Right cardiac atrium (tissue), 5 donors: ENCODE measurements around the gene SLC16A8. TPM values are rescaled to one million over a fixed set of nuclear protein-coding genes. Genes with fewer than 3 reads are reported as not detected.

Source experiments
- ATAC-seq, 2 donors: fragments of 200-7000 bp; cut with Tn5 transposase; one replicate each; pipeline versions ENCODE4 v1.8.0 to v1.9.1; 2020; ENCODE audit warnings: moderate library complexity in 2 of 2, mild to moderate bottlenecking in 1 of 2
- DNase-seq, 3 donors: peaks; one replicate each; pipeline ENCODE4 v3.0.0-alpha.2; 2020
- H3K27ac ChIP-seq: one replicate; pipeline ENCODE4 v1.5.1; 2013; ENCODE audit warnings: mild to moderate bottlenecking, low read length, control low read depth, moderate library complexity
- H3K27me3 ChIP-seq: one replicate; pipeline ENCODE4 v1.6.1; 2013; ENCODE audit not compliant: control insufficient read depth, insufficient read depth
- H3K4me1 ChIP-seq: one replicate; pipeline ENCODE4 v1.6.1; 2013; ENCODE audit warnings: low read length; ENCODE audit not compliant: control insufficient read depth, insufficient read depth
- H3K4me3 ChIP-seq: one replicate; pipeline ENCODE4 v1.5.1; 2013; ENCODE audit warnings: low read length, control low read depth
- H3K9me3 ChIP-seq: one replicate; pipeline ENCODE4 v1.6.1; 2013; ENCODE audit warnings: low read length; ENCODE audit not compliant: control insufficient read depth
- WGBS: extraction: QIAGEN DNeasy Blood & Tissue Kit; methylation state at CpG from one replicate; pipeline ENCODE4 v1.1.7; 2013; 5-methylcytosine and 5-hydroxymethylcytosine counted together
- intact Hi-C, 4 donors: fragments of 100-400 bp; cut with DNase I; formaldehyde crosslinking; loops; one replicate each; pipeline versions ENCODE4 v1.11.0 to v1.14.0; 2022 to 2023
- polyA plus RNA-seq: library from polyadenylated mRNA; stranded (reverse); fragments of 200-250 nt; gene quantifications from one replicate; pipeline ENCODE4 v1.2.3, GENCODE V29; 2013
- total RNA-seq, 4 donors: library from RNA; stranded (reverse); fragmentation: NEBNext Ultra II Directional; extraction: Animal tissue kit (Norgen Biotek cat#: 25700); gene quantifications; one replicate each; pipeline ENCODE4 v1.2.1, GENCODE V29; 2021
- donor health status: healthy with polysubstance abuse.
- donor health status: DM: no; HTN: yes; CAD: no.
- donor health status: DM: no; HTN: no; CAD: no.
- donor health status: DM: no; HTN: yes; CAD: no; lungs with severe emphysema.
- donor health status: DM: yes; HTN: yes; CAD: no.

SLC16A8 gene
- total and polyA plus RNA-seq, 5 donors, result 0.41 to 0.68 (median 0.60) TPM; not detected in 1

DNA sequence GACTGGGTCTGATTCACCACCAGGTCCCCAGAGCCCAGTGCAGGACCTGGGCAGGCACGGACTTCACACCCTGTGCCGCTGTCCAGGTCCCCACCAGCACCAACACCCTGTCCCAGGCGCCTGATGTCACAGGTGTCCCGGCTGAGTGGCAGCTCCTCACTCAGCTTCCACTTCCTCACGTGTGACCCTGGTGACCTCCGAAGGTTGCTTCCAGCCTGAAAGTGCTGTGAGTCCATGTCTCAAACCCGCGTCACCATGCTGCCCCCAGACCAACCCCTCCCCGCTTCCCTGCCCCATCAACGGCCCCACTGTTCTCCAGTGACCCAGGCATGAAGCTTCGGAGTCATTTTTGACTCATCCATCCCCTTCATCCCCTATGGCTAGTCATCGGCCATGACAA, 52.5 kb downstream of the SLC16A8 start:
- ATAC-seq (no peak), DNase-seq (peak in 1 of 3 donors; percentile 28)
- intact Hi-C loops, result no loop called here
- H3K4me3 ChIP-seq, result no peak overlapping the region
- H3K9me3 ChIP-seq, result no peaks in the 10 kb centered on the region
- no peak overlapping the region for H3K27ac ChIP-seq
- 86% methylated on average over 12 of the region's 12 CpGs for WGBS
- H3K4me1 ChIP-seq, result peaks cover 12% of the 10 kb centered on the region
- H3K27me3 ChIP-seq, result no peaks in the 10 kb centered on the region

DNA sequence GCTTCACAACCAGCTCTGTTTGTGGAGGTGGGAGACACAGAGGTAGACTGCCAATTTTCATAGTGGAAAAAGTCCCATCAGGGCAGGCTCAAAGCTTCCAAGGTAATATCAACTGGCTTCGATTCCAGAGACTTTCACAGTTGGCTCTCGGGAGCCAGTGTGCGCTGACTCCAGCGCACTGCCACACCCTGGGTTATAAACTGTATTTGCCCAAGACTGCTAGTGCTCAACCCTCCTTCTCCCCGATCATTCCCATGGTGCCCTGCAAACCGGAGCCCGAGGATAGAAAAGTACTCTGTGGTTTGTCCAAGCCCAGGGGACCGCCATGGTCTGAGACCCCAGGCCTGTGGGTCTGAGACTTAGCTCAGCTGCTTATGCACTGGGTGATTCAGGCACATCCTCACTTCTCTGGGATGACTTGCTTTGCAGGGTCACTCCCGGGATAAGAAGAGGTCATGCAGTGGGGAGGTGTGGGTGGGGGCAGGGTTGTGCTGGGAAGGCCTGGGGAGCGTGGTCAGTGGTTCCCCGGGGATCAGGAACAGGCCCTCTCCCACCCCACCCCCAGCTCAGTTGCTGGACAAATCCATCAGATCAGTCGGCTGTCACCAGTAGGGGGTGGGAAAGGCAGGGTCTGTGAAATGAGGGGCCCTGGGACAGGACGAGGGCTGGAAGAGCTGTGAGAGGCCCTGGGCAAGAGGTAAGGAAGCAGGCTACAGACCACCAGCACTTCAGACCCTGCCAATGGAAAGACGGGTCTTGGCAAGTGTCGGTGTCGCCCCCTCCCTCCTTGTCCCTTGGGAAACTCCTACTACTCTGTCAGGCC, 53.5 kb downstream of the SLC16A8 start:
- peaks cover 12% of the 10 kb centered on the region for H3K4me1 ChIP-seq
- peak in 1 of 3 donors; percentile 42 for DNase-seq
- WGBS, result 70% methylated on average over 16 of the region's 16 CpGs
- H3K27me3 ChIP-seq, result no peaks in the 10 kb centered on the region
- intact Hi-C loops, result no loop called here
- H3K4me3 ChIP-seq, result no peak overlapping the region
- no peaks in the 10 kb centered on the region for H3K9me3 ChIP-seq
- no peak overlapping the region for H3K27ac ChIP-seq
- ATAC-seq, result no peak

DNA sequence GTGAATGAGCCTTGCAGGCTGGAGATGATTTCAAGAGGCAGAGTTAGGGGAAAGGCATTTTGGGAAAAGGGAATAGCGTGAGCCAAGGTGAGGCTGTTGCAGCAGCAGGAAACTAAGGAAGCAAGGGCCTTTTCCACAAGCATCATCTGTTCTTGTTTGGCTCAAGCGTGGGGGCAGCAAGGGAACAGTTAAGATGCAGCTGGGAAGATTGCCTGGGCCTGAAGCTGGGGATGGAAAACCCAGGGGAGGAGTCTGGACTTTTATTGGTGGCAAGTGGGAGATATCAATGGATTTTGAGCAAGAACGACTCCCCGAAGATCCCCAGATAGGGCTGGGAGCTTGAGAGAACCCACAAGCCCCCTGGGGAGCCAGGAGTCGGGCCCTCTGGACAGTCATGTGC, 54.1 kb downstream of the SLC16A8 start:
- Histone ChIP-seq H3K4me1 (peaks cover 12% of the 10 kb centered on the region), H3K27ac (no peak overlapping the region), H3K27me3 (no peaks in the 10 kb centered on the region), H3K9me3 (no peaks in the 10 kb centered on the region), H3K4me3 (no peak overlapping the region)
- WGBS, result 64% methylated on average over 5 of the region's 5 CpGs
- intact Hi-C loops, result no loop called here
- DNase-seq (peak in 1 of 3 donors; percentile 27), ATAC-seq (no peak)

DNA sequence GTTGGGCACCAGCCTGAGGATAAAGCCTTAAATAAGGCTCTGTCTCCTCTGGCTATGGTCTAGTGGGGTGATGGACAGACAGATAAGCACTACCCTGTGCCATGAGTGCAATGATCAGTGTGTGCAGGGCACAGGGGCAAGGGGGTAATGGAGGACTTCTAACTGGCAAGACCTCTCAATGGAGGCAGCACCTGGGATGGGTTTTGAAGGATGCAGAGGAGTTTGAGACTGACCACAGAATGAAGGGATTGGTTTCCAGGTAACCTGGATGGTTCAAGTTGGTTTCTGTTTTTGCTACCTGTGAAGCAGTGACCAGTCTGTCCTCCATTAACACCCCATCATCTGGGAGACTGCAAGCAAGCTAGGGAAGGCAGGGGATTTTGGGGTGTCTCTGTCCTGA, 54.6 kb downstream of the SLC16A8 start:
- H3K4me3 ChIP-seq, result no peak overlapping the region

DNA sequence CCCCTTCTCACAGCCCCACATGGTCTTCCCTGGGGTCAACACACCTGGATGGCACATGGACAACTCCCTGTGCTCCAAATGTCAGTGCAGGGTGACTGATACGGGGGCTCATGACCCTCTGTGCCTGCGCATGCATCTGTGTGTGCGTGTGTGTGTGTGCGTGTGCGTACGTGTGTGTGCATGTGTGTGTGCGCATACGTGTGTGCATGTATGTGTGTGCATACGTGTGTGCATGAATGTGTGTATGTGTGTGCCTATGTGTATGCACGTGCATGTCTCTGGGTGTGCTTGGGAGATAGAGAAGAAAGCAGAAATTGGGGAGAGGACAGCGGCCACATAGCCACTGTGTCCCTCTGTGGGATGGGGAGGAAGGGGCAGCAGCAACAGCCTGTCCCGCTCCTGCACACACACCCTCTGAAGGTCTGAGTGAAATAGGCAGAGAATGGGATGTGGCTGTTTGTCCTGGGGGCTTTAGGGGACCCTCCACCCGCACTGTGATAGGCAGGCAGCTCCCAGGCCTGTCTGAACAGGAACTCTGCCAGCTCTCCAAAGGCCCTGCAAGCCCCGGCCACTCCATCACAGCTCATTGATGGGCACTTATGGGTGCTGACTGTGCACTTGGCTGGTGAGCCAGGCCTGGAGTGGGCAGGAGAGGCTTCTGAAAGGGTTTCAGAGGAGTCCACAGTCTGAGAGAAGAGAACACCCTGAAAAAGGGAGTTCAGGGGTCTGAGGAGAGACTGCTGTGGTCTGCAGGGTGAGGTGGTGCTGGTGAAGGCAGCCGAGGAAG, 55.4 kb downstream of the SLC16A8 start:
- Histone ChIP-seq H3K27me3 (no peaks in the 10 kb centered on the region), H3K4me3 (no peak overlapping the region), H3K4me1 (peaks cover 2% of the 10 kb centered on the region), H3K9me3 (no peaks in the 10 kb centered on the region), H3K27ac (no peak overlapping the region)
- no peak for ATAC-seq
- peak in 1 of 3 donors; percentile 16 for DNase-seq
- intact Hi-C loops, result no loop called here
- 89% methylated on average over 15 of the region's 15 CpGs for WGBS

More for the DNA sequence above, 54.6 kb downstream of the SLC16A8 start:
- ATAC-seq (no peak), DNase-seq (no peak)
- no peaks in the 10 kb centered on the region for H3K9me3 ChIP-seq
- H3K27ac ChIP-seq, result no peak overlapping the region
- intact Hi-C loops, result no loop called here
- H3K27me3 ChIP-seq, result no peaks in the 10 kb centered on the region
- peaks cover 10% of the 10 kb centered on the region for H3K4me1 ChIP-seq

Other genes starting within 250 kb of the SLC16A8 start
- gene ANKRD54, start 239.8 kb downstream of the SLC16A8 start, total RNA-seq, result 10 to 100 TPM; 10.9 to 16.5 (median 14.5) TPM
- 12.1 TPM for gene ANKRD54, start 239.8 kb downstream of the SLC16A8 start, polyA plus RNA-seq
- gene EIF3L, start 234.8 kb downstream of the SLC16A8 start, total RNA-seq, result 100 to 1,000 TPM; 291 to 354 (median 334) TPM
- 144 TPM for gene EIF3L, start 234.8 kb downstream of the SLC16A8 start, polyA plus RNA-seq
- 10 to 100 TPM; 11.5 to 17.0 (median 14.2) TPM for gene MICALL1, start 177.9 kb downstream of the SLC16A8 start, total RNA-seq
- gene MICALL1, start 177.9 kb downstream of the SLC16A8 start, polyA plus RNA-seq, result 9.8 TPM
- under 1 TPM; 0.19 to 0.46 (median 0.27) TPM for gene C22orf23, start 130.6 kb downstream of the SLC16A8 start, total RNA-seq
- gene C22orf23, start 130.6 kb downstream of the SLC16A8 start, polyA plus RNA-seq, result 0.54 TPM
- gene POLR2F, start 130.5 kb downstream of the SLC16A8 start, total RNA-seq, result 10 to 100 TPM; 62.1 to 85.5 (median 76.9) TPM
- gene POLR2F, start 130.5 kb downstream of the SLC16A8 start, polyA plus RNA-seq, result 159 TPM
- 1 to 10 TPM; 3.5 to 5.9 (median 4.6) TPM for gene SOX10, start 99.6 kb downstream of the SLC16A8 start, total RNA-seq
- gene SOX10, start 99.6 kb downstream of the SLC16A8 start, polyA plus RNA-seq, result 5.8 TPM
- gene PICK1, start 26.8 kb downstream of the SLC16A8 start, total RNA-seq, result 10 to 100 TPM; 23.8 to 26.5 (median 25.0) TPM
- gene PICK1, start 26.8 kb downstream of the SLC16A8 start, polyA plus RNA-seq, result 31.3 TPM
- gene BAIAP2L2, start 26.5 kb upstream of the SLC16A8 start, total RNA-seq, result under 1 TPM in 2 of 4 donors, not detected in 2; 0.17 to 0.53 TPM
- gene BAIAP2L2, start 26.5 kb upstream of the SLC16A8 start, polyA plus RNA-seq, result 0.20 TPM
- 10 to 100 TPM; 16.0 to 25.2 (median 17.6) TPM for gene PLA2G6, start 97.6 kb upstream of the SLC16A8 start, total RNA-seq
- 16.0 TPM for gene PLA2G6, start 97.6 kb upstream of the SLC16A8 start, polyA plus RNA-seq
- gene MAFF, start 117.8 kb upstream of the SLC16A8 start, total RNA-seq, result 10 to 100 TPM in 1 of 4 donors, 1 to 10 TPM in 3; 4.8 to 13.7 (median 7.1) TPM
- gene MAFF, start 117.8 kb upstream of the SLC16A8 start, polyA plus RNA-seq, result 20.5 TPM
- gene TMEM184B, start 188.8 kb upstream of the SLC16A8 start, total RNA-seq, result 10 to 100 TPM; 48.2 to 55.8 (median 49.5) TPM
- gene TMEM184B, start 188.8 kb upstream of the SLC16A8 start, polyA plus RNA-seq, result 32.2 TPM
- 10 to 100 TPM; 69.7 to 88.6 (median 81.0) TPM for gene CSNK1E, start 233.2 kb upstream of the SLC16A8 start, total RNA-seq
- gene CSNK1E, start 233.2 kb upstream of the SLC16A8 start, polyA plus RNA-seq, result 76.3 TPM